Neural progenitor cell (in vitro differentiated cells): ENCODE measurements around the gene RTKN2. TPM values are rescaled to one million over a fixed set of nuclear protein-coding genes. Genes with fewer than 3 reads are reported as not detected.

ENCODE experiments used
- DNase-seq: peaks from one replicate; pipeline ENCODE4 v3.0.0-alpha.2; 2016; ENCODE audit warnings: low spot score
- H2AFZ ChIP-seq: fragments of 200-600 bp; sonication (generic); replicated peaks from 2 replicates; pipeline ENCODE4 v1.6.1; 2016; ENCODE audit warnings: antibody characterized with exemption
- H3F3A ChIP-seq: fragments of 200-600 bp; sonication (generic); 2 replicates; pipeline ENCODE4 v1.6.1; 2016; ENCODE audit warnings: antibody characterized with exemption, low read depth
- H3K27ac ChIP-seq: fragments of 200-600 bp; sonication (generic); 2 replicates; pipeline ENCODE4 v1.5.1; 2016; ENCODE audit warnings: mild to moderate bottlenecking
- H3K27me3 ChIP-seq: fragments of 200-600 bp; sonication (generic); 2 replicates; pipeline ENCODE4 v1.6.1; 2016; ENCODE audit warnings: mild to moderate bottlenecking, moderate library complexity
- H3K36me3 ChIP-seq: fragments of 200-600 bp; sonication (generic); 2 replicates; pipeline ENCODE4 v1.5.1; 2016
- H3K4me1 ChIP-seq: fragments of 200-600 bp; sonication (generic); 2 replicates; pipeline ENCODE4 v1.6.1; 2016; ENCODE audit warnings: mixed run types
- H3K4me2 ChIP-seq: fragments of 200-600 bp; sonication (generic); 2 replicates; pipeline ENCODE4 v1.6.1; 2016
- H3K4me3 ChIP-seq: fragments of 200-600 bp; sonication (generic); 2 replicates; pipeline ENCODE4 v1.5.1; 2016
- H3K79me2 ChIP-seq: fragments of 200-600 bp; sonication (generic); 2 replicates; pipeline ENCODE4 v1.6.1; 2016; ENCODE audit warnings: low read depth
- H3K9ac ChIP-seq: fragments of 200-600 bp; sonication (generic); 2 replicates; pipeline ENCODE4 v1.6.1; 2016
- H3K9me3 ChIP-seq: fragments of 200-600 bp; sonication (generic); 2 replicates; pipeline ENCODE4 v1.5.1; 2016; ENCODE audit warnings: low read depth
- H4K20me1 ChIP-seq: fragments of 200-600 bp; sonication (generic); 2 replicates; pipeline ENCODE4 v1.6.1; 2016; ENCODE audit warnings: low read depth
- H3K27ac Mint-ChIP-seq: 3 replicates; pipeline ENCODE4 v1.8.0; 2021; ENCODE audit warnings: mixed read lengths
- H3K27me3 Mint-ChIP-seq: 2 replicates; pipeline ENCODE4 v1.8.0; 2022; ENCODE audit warnings: low read depth, mild to moderate bottlenecking, inconsistent platforms, moderate library complexity, mixed read lengths; ENCODE audit not compliant: insufficient read depth
- H3K36me3 Mint-ChIP-seq: 3 replicates; pipeline ENCODE4 v1.8.0; 2021; ENCODE audit warnings: mixed read lengths
- H3K4me1 Mint-ChIP-seq: 3 replicates; pipeline ENCODE4 v1.8.0; 2021; ENCODE audit warnings: mixed read lengths
- H3K4me3 Mint-ChIP-seq: 3 replicates; pipeline ENCODE4 v1.8.0; 2021; ENCODE audit warnings: mild to moderate bottlenecking, moderate library complexity, mixed read lengths
- H3K9me3 Mint-ChIP-seq: 3 replicates; pipeline ENCODE4 v1.8.0; 2020; ENCODE audit warnings: mixed read lengths
- EZH2 ChIP-seq: fragments of 200-600 bp; sonication (generic); IDR thresholded peaks from 2 replicates; pipeline ENCODE4 v1.6.1; 2017; ENCODE audit warnings: antibody characterized with exemption, mild to moderate bottlenecking, moderate library complexity
- EZH2phosphoT487 ChIP-seq: fragments of 200-600 bp; sonication (generic); IDR thresholded peaks from 2 replicates; pipeline ENCODE4 v1.6.1; 2017; ENCODE audit warnings: antibody characterized with exemption
- total RNA-seq: library from RNA; depleted of rRNA; stranded (reverse); fragments of >200 nt; gene quantifications from 2 replicates; pipeline ENCODE4 v1.2.3, GENCODE V29; 2015; ENCODE audit warnings: low replicate concordance
- TF ChIP-seq, protein P1 (sequence below): fragments of 200-600 bp; sonication (generic); IDR thresholded peaks from 2 replicates; pipeline ENCODE4 v1.5.1; 2017; ENCODE audit warnings: antibody characterized with exemption, mild to moderate bottlenecking

The RTKN2 gene
- total RNA-seq, 1 donor from 2014 or later = 65.9 TPM

DNA sequence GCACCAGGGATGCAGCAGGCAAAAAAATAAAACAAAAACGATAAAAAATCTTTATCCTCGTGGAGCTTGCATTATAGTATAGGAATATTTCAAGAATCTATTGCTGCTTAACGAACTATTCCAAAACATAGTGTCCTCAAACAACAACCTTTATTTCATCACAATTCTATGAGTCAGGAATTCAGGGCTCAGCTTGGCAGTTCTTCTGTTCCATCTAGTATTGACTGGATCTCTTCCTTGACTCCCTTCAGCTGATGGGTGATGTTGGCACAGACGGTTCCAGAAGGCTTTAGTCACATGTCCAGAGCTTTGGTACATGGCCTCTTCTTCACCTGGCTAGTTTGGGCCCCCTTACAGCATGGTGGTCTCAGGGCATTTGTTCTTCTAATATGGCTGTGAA lies 88.0 kb downstream of the RTKN2 start:
- no peaks in the 10 kb centered on the region for H3K27me3 ChIP-seq
- no peak overlapping the region for H2AFZ ChIP-seq
- Mint-ChIP-seq H3K4me1 (no peaks in the 10 kb centered on the region), H3K27me3 (no peaks in the 10 kb centered on the region), H3K4me3 (no peak overlapping the region), H3K27ac (no peak overlapping the region), H3K9me3 (peaks cover 4% of the 10 kb centered on the region), H3K36me3 (no peaks in the 10 kb centered on the region)
- H3F3A ChIP-seq = no peaks in the 10 kb centered on the region
- no peak overlapping the region for H3K4me2 ChIP-seq
- no peaks in the 10 kb centered on the region for H3K4me1 ChIP-seq
- H3K9me3 ChIP-seq = no peaks in the 10 kb centered on the region
- H4K20me1 ChIP-seq = no peaks in the 10 kb centered on the region
- H3K27ac ChIP-seq = no peak overlapping the region
- no peaks in the 10 kb centered on the region for H3K79me2 ChIP-seq
- no peaks in the 10 kb centered on the region for H3K36me3 ChIP-seq
- no peak overlapping the region for H3K9ac ChIP-seq
- H3K4me3 ChIP-seq = no peak overlapping the region
- DNase-seq = no peak
- TF ChIP-seq, protein P1, sequence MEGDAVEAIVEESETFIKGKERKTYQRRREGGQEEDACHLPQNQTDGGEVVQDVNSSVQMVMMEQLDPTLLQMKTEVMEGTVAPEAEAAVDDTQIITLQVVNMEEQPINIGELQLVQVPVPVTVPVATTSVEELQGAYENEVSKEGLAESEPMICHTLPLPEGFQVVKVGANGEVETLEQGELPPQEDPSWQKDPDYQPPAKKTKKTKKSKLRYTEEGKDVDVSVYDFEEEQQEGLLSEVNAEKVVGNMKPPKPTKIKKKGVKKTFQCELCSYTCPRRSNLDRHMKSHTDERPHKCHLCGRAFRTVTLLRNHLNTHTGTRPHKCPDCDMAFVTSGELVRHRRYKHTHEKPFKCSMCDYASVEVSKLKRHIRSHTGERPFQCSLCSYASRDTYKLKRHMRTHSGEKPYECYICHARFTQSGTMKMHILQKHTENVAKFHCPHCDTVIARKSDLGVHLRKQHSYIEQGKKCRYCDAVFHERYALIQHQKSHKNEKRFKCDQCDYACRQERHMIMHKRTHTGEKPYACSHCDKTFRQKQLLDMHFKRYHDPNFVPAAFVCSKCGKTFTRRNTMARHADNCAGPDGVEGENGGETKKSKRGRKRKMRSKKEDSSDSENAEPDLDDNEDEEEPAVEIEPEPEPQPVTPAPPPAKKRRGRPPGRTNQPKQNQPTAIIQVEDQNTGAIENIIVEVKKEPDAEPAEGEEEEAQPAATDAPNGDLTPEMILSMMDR = no peak

DNA sequence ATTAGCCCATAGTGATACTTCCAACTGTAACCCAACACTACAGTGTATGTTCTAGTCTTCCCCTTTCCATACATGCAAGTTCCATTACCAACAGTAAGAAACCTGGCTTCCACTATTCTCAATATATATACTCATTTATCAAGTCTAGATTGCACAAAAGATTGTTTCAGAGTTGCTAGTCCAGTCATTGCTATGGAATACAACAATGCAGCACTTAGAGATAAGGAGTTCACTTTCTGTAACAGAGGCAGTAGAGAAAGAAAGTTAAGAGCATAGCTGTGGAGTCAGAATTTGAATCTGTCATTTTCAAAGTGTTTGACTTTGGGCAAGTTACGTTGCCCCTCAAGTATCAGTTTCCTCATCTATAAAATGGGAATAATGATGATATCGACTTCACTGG lies 90.1 kb downstream of the RTKN2 start:
- no peak overlapping the region for H3K4me3 ChIP-seq
- H3K79me2 ChIP-seq = no peaks in the 10 kb centered on the region
- H3K4me1 ChIP-seq = no peaks in the 10 kb centered on the region
- no peaks in the 10 kb centered on the region for H3K9me3 ChIP-seq
- H3K27ac ChIP-seq = no peak overlapping the region
- no peaks in the 10 kb centered on the region for H3K27me3 ChIP-seq
- H2AFZ ChIP-seq = no peak overlapping the region
- DNase-seq = no peak
- H3F3A ChIP-seq = no peaks in the 10 kb centered on the region
- H3K27ac Mint-ChIP-seq = no peak overlapping the region
- H3K4me2 ChIP-seq = no peak overlapping the region
- TF ChIP-seq, protein P1 = no peak
- no peak for TF ChIP-seq EZH2phosphoT487
- TF ChIP-seq EZH2 = no peak
- no peaks in the 10 kb centered on the region for H3K36me3 ChIP-seq
- no peaks in the 10 kb centered on the region for H3K27me3 Mint-ChIP-seq
- H3K9me3 Mint-ChIP-seq = peaks cover 6% of the 10 kb centered on the region
- H4K20me1 ChIP-seq = no peaks in the 10 kb centered on the region
- H3K36me3 Mint-ChIP-seq = no peaks in the 10 kb centered on the region
- no peak overlapping the region for H3K4me3 Mint-ChIP-seq
- H3K9ac ChIP-seq = no peak overlapping the region
- H3K4me1 Mint-ChIP-seq = no peaks in the 10 kb centered on the region

DNA sequence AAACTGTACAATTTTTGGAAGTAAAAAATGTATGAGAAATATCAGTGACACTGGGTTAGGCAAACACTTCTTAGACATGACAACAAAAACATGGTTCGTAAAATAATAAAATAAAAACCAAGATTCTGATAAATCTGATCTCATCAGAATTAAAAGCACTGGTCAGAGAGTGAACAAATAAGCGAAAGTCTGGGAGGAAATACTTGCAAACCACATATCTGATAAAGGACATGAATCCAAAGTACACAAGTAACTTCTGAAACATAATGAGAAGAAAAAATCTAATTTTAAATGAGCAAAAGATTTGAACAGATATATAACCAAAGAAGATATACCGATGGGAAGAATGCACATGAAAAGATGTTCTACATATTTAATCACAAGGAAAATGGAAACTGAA lies 91.5 kb downstream of the RTKN2 start:
- H4K20me1 ChIP-seq = no peaks in the 10 kb centered on the region
- no peaks in the 10 kb centered on the region for H3K27me3 Mint-ChIP-seq
- TF ChIP-seq EZH2 = no peak
- TF ChIP-seq, protein P1 = no peak
- TF ChIP-seq EZH2phosphoT487 = no peak
- H3K27ac Mint-ChIP-seq = no peak overlapping the region
- H3F3A ChIP-seq = no peaks in the 10 kb centered on the region
- no peaks in the 10 kb centered on the region for H3K79me2 ChIP-seq
- H3K36me3 Mint-ChIP-seq = no peaks in the 10 kb centered on the region
- H2AFZ ChIP-seq = no peak overlapping the region
- no peak overlapping the region for H3K9ac ChIP-seq
- H3K27me3 ChIP-seq = no peaks in the 10 kb centered on the region
- H3K36me3 ChIP-seq = no peaks in the 10 kb centered on the region
- no peak overlapping the region for H3K4me3 Mint-ChIP-seq
- DNase-seq = no peak
- H3K9me3 ChIP-seq = no peaks in the 10 kb centered on the region
- no peak overlapping the region for H3K4me3 ChIP-seq
- H3K9me3 Mint-ChIP-seq = peaks cover 6% of the 10 kb centered on the region
- no peak overlapping the region for H3K4me2 ChIP-seq
- no peaks in the 10 kb centered on the region for H3K4me1 ChIP-seq
- no peak overlapping the region for H3K27ac ChIP-seq
- no peaks in the 10 kb centered on the region for H3K4me1 Mint-ChIP-seq

DNA sequence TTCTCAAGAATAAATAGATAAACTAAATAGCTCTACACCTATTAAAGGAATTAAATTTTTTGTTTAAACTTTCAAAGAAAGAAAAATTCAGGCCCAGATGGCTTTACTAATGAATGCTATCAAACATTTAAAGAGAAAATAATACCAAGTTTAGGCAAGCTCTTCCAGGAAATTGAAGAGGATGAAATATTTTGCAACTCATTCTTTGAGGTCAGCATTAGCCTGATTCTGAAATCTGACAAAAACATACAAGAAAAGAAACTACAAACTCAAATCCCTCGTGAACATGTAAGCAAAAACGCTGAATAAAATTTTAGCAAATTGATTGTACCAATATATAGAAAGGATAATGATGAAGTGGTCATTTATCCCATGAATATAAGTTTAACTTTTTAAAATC lies 93.4 kb downstream of the RTKN2 start:
- no peak for DNase-seq
- no peaks in the 10 kb centered on the region for H3K4me1 Mint-ChIP-seq
- Histone ChIP-seq H4K20me1 (no peaks in the 10 kb centered on the region), H3K9me3 (no peaks in the 10 kb centered on the region), H3F3A (no peaks in the 10 kb centered on the region), H3K9ac (no peak overlapping the region), H3K4me2 (no peak overlapping the region), H3K36me3 (no peaks in the 10 kb centered on the region), H3K4me3 (no peak overlapping the region), H3K79me2 (no peaks in the 10 kb centered on the region), H3K27ac (no peak overlapping the region), H2AFZ (no peak overlapping the region), H3K27me3 (no peaks in the 10 kb centered on the region), H3K4me1 (no peaks in the 10 kb centered on the region)
- H3K4me3 Mint-ChIP-seq = no peak overlapping the region
- H3K36me3 Mint-ChIP-seq = no peaks in the 10 kb centered on the region
- peaks cover 4% of the 10 kb centered on the region for H3K9me3 Mint-ChIP-seq
- TF ChIP-seq EZH2 (no peak), EZH2phosphoT487 (no peak)
- TF ChIP-seq, protein P1 = no peak
- no peak overlapping the region for H3K27ac Mint-ChIP-seq
- no peaks in the 10 kb centered on the region for H3K27me3 Mint-ChIP-seq
